HG02759 (cell line): Measurements from ENCODE around the gene PEX7.
A peak's percentile ranks its signal among the peaks of the same experiment; 100 is the strongest.
"Not testable (repeated sequence)": the region's sequence is repeated elsewhere in the genome, so short reads cannot be mapped to it uniquely, and the experiment has no call there.

Experiments
- ATAC-seq: cut with Tn5 transposase; IDR thresholded peaks from one replicate; pipeline ENCODE4 v1.9.1; 2021; ENCODE audit warnings: mild to moderate bottlenecking, moderate library complexity; ENCODE audit not compliant: unreplicated experiment

PEX7 gene

DNA sequence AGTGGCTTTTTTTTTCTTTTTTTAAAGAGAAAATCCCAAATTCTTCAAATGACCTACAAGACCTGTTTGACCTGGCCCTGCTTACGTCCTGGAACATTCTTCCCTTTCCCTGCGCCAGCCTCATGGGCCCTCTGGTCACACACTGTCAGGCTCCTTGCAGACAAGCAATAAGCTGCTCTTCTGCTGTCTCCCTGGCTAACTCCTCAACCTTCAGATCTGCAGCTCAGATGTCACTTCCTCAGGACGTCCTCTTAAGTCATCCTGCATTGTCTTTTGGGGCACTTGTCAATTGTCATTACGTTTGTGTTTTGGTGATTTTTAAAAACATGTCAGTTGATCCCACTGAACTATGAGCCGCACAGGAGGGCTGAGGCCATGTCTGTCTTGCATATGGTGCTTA, 70.8 kb downstream of the PEX7 start:
- no peak for ATAC-seq

DNA sequence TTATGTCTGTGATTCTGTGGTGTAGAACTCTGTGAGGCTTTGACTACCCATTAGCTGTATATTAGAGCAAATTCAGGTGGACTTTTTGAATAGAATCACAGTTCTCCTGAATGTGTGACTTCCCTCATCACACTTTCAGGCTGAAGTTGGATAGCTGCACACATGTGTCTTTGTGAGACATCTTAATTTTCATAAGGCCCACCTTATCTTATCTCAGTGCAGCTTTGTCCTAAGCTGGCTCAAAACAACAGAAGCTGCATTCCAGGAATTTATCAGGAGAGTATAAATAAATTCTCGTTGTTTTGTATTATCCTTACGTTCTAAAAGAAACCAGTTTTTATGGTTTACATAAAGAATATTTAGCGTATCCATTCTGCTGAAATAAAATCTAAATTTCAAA, 73.5 kb downstream of the PEX7 start:
- ATAC-seq = no peak

DNA sequence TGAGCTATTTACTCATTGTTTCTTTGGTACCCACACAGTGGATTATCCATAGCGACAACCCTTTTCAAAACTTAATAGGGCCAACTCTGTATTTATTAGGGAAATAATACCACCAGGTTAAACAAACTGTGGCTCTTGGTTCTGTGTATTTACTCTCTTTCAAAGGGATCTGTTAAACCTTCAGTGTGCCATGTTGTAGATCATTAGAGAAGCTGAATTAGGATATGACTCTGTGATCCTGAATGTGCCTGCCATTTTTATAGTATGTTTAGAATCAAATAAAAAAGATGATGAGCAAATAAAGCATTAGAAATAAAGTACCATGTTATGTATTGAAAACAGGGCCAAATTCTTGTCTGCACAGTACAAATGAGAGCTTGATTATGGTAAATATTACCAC, 74.7 kb downstream of the PEX7 start:
- ATAC-seq = no peak

DNA sequence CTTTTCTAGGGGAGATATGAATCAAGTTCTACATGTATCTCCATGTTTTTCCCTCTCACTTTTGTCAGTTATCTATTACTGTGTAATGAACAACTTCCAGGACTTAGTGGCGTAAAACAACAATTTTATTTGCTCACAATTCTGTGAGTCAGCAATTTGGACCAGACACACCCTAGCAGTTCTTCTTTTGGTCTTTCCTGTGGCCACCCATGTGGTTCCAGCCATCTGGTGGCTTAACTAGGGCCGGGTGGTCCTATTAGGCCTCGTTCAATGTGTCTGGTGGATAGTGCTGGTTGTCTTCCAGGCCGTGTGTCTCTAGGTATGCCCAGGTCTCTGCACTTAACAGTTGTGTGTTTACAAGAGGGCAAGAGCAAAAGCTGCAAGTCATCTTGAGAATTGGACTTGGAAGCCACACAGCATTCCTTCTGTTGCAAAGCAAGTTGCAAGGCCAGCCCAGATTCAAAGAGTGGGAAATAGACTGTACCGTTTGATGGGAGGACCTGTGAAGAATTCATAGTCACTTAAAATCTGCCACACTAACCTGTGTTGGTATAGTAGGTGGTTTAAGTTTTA, 78.9 kb downstream of the PEX7 start:
- no peak for ATAC-seq

DNA sequence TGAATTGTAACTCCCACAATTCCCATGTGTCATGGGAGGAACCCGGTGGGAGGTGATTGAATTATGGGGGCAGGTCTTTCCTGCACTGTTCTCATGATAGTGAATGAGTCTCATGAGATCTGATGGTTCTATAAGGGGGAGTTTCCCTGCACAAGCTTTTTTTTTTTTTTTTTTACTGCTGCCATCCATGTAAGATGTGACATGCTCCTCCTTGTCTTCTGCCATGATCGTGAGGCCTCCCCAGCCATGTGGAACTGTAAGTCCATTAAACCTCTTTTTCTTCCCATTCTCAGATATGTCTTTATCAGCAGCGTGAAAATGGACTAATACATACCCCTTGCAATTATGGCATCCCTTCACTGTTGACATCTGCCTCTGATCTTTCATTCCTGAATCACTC, 82.1 kb downstream of the PEX7 start:
- not testable (repeated sequence) for ATAC-seq

DNA sequence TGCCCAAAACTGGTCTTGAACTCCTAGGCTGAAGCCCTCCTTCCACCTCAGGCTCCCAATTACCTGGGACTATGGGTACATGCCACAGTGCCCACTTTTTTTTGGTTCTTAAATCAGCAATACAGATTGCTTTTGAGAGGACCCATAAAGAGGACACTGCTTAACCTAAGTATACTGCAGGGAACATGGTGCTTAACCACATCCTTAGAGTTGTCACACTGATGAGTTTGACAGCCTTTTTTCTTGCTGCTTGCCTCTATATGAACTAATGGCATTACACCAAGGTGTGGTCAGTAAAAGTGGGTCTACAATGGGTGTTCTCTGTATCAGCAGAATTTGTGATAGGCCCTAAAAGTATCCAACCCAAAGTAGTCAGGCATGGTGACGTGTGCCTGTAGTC, 92.6 kb downstream of the PEX7 start:
- no peak for ATAC-seq

DNA sequence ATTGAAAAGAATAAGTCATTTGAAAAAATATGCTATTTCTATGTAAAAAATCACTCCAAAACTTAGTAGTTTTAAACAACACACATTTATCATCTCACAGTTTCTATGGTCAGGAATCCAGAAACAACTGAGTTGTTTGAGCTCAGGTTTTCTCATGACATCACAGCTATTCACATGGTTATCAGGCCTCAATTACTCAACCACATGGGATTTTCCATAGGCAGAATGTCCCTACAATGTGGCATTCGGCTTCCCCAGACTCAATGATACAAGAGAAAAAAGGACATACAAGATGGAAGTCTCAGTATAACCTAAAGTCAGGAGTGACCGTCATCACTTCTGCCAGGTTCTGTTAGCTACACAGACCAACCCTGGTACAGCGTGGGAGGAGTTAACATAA, 96.3 kb downstream of the PEX7 start:
- no peak for ATAC-seq

DNA sequence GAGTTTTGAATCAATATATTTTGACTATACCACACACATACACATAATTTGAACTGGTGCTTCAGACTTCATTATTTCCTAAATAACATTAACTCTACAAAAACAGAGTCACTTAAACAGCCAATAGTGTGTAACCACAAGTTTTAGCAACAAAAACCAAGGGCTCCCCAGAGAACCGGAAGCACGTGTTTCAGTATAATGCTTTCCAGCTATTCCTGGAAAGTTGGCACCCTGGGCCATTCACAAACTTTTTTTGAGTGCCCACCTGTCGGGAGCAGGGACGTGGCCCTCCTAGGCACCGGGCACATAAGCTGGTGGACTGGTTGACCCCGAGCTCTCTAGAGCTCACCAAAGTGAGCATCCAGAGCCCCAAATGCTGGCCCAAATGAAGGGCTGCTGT, 97.8 kb downstream of the PEX7 start:
- no peak for ATAC-seq

DNA sequence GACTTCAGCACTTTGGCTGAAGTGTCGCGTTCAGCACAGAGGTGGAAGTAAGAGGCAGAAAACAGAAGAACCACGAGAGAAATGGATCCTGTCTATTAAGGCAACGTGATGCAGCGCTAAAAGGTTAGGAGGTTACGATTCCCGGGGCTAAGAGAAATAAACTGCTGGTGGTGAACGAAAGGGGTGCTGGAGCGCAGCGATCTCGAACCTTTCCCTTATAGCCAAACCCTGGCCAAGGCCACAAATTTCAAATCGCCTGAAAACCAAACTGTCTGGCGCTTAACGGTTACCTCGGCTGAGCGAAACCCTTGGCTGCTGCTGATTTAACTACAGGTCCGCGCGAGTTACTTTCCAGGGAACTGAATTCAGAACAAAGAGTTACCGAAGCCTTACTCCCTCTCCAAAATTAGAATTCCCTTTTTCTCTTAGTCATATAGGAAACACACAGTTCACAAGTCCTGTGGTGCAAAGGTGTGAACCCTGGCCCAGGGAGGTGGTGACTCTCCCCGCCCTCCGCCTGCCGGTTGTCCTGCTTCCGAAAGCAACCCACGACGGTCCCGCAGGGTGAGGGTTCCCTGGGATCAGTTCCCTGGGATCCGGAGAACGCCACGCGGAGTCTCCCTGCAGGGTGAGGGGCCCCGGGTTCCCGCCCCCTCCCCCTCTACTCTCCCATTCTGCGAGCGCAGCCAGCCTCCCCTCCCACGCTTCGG, 98.4 kb downstream of the PEX7 start:
- ATAC-seq = no peak

DNA sequence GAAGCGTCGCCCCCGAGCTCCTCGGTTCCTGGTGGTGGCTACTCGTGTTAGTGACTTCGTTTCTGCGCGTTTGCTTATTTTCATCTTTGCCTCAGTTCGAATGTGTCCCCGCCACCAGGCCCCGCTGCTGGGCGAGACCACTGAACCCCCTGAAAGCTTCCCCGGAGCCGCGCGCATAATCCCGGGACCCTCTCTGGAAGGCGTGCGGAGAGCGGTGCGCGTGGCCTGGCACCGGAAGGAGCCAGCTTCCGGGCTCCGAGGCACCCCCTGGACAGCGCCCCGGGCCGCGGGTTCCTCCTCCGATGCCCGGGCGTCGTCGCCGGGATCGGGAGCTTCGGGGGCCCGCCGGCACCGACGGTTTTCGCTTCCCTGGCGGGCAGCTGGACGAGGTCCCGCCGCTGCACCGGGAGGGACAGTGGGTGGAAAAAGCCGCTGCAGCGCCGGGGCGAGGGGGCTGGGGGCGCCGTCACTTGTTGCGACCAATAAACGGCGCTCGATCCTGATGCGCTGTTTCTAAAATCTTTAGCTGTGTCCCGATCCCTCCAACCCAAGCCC, 99.1 kb downstream of the PEX7 start:
- peak; percentile 30 for ATAC-seq

DNA sequence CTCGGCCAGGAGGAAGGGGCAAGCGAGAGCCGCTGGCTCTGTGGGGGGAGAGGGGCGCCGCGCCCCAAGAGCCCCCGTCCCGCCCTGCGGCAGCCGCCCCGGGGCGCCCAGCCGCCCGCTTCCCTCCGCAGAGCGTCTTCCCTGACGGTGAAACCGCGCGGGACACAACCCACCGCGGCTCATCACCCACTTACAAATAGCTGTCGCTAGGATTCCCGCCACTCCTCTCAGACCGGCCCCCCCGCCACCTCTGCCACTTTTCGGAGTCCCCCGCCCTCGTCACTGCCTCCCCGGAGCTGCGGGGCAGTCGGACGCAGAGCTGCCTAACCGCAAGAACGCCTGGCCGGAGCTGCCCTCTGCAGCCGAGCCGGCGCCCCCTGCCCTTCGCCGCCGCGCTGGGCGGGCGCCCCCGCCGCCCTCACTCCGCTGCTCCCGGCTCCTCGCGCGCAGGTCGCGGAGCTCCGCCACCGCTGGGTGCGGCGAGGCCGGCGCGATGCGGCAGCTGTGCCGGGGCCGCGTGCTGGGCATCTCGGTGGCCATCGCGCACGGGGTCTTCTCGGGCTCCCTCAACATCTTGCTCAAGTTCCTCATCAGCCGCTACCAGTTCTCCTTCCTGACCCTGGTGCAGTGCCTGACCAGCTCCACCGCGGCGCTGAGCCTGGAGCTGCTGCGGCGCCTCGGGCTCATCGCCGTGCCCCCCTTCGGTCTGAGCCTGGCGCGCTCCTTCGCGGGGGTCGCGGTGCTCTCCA, 99.7 kb downstream of the PEX7 start, which contains the start of gene SLC35D3:
Gene SLC35D3 (plus strand): TSS at position 366 of the 749 bp plus-strand sequence. CDS start 128 bp downstream, at position 494.
- ATAC-seq = peak; percentile 25

DNA sequence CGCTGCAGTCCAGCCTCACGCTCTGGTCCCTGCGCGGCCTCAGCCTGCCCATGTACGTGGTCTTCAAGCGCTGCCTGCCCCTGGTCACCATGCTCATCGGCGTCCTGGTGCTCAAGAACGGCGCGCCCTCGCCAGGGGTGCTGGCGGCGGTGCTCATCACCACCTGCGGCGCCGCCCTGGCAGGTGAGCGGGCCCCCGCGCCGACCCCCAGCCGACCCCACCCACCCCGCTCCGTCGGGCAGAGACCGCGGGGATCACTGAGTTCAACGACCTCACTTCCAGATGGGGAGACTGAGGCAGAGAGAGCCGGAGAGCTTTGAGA, 100.3 kb downstream of the PEX7 start:
- ATAC-seq = peak; percentile 33

DNA sequence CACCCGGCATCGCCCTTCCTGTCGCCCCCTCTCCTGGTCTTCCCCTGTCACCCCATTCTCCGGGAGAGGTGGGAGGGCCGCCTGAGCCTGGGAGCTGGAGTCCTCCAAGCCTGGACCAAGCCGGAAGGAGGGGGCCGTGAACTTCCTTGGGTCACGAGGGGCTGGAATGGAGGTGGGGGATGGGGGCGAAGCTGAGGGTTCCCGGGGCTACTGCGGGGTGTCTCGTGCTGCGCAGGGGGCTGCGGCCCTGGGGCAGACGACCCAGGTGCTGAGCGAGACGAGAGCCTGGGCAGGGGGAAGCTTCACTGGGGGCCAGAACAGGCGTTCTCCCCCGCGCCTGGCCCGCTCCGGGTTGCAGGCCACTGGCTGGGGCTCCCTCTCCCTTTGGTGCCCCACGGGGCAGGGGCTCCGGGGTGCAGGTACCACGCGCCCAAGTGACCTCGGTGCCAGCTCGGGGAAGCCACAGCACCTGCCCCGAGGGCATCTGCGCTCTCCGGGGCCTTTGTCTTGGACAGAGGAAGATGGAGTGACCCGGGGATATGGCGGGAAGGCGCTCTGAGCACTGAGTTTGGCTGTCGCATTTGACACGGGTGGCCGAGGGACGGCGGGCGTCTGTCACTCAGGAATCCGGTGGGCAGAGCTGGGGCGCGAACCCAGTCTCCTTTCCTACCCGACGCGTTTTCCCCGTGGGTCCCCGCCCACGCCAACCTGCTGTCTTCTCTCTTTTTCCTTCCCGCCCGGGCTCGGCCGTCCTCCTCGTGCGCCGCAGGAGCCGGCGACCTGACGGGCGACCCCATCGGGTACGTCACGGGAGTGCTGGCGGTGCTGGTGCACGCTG, 100.9 kb downstream of the PEX7 start:
- ATAC-seq = no peak

DNA sequence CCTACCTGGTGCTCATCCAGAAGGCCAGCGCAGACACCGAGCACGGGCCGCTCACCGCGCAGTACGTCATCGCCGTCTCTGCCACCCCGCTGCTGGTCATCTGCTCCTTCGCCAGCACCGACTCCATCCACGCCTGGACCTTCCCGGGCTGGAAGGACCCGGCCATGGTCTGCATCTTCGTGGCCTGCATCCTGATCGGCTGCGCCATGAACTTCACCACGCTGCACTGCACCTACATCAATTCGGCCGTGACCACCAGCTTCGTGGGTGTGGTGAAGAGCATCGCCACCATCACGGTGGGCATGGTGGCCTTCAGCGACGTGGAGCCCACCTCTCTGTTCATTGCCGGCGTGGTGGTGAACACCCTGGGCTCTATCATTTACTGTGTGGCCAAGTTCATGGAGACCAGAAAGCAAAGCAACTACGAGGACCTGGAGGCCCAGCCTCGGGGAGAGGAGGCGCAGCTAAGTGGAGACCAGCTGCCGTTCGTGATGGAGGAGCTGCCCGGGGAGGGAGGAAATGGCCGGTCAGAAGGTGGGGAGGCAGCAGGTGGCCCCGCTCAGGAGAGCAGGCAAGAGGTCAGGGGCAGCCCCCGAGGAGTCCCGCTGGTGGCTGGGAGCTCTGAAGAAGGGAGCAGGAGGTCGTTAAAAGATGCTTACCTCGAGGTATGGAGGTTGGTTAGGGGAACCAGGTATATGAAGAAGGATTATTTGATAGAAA, 101.7 kb downstream of the PEX7 start:
- no peak for ATAC-seq

DNA sequence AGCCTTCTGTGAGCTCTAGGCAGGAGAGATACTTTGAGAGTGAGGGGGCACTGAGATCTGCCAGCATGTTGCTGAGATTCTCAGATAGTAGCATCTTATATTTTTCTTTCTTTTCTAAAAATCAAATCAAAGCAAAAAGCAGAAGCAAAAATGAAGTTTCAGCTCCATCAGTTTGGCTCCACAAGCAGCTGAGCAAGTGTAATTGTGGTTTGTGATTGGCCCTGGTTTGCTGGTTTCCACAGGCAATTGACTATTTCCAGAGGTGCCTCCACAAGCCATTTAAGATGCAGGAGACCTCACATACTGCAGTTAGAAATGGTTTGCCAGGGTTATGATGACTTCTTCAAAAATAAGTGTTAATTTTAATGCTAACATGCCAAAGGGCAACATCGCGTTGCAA, 104.0 kb downstream of the PEX7 start:
- no peak for ATAC-seq

DNA sequence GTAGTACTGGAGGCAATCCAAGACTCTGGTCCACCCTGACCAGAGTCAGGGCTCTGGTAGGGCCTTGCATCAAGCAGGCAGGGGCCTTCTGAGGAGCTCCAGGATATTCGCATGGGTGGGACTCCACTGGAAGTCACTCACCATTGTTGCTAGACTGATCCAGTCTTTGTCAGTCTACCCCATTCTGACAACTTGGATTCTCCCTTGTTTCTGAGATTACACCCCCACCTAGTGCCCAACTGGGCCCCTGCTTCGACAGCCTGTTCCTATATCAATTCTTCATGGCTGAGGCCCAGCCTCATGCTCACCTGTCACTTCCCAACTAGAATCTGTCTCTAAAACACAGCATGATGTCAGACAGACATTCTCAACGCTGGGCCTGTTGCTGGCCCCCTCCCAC, 104.9 kb downstream of the PEX7 start:
- ATAC-seq = no peak

DNA sequence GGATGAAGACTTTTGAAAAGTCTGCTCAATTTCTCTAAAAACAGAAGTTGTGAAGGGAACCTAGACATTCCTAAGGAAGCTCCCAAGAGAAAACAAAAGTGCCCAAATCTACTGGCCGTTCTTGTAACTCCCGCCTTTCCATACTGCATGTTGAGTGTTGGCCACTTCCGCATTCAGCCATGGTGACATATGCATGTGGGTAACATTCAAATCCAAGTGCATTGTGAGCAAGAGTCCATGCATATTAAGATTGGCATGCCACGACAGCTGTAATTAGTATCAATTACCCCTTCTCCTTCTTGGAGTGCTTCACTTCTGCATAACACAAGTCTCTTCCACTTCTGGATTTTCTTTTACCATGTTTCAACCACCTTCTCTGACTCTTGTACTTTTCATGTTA, 108.1 kb downstream of the PEX7 start:
- no peak for ATAC-seq

DNA sequence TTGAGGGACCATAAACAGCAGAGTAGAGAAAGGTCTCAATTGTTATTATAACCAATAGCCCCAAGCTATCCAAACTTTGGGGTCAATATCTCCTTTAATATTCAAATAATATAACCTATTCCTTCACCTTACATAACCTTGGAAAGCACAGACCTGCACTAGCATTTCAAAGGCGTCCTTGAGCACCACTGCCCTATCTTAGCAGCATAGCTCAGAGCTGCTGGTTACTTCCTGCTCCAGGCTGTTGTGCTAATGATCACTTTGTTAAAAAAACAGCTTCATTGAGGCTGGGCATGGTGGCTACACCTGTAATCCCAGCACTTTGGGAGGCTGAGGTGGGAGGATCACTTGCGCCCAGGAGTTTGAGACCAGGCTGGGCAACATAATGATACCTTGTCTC, 110.2 kb downstream of the PEX7 start:
- ATAC-seq = no peak

DNA sequence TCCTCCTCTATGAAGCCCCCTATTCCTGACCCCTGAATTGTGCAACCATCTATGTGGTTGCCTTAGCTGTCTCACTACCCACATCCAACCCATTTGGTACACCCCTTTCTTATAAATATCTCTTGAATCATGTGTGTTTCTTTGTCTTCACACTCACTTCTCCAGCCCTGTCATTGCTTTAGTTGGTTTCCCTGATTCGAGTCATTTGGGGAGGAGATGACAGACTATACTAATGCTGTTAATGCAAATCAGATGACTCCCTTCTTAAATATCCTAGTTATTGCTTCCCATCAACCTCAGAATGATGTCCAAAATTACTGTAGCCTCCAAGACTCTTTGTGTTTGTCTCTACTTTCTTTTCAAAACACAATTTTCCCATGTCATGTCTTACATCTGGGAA, 122.7 kb downstream of the PEX7 start:
- ATAC-seq = no peak

DNA sequence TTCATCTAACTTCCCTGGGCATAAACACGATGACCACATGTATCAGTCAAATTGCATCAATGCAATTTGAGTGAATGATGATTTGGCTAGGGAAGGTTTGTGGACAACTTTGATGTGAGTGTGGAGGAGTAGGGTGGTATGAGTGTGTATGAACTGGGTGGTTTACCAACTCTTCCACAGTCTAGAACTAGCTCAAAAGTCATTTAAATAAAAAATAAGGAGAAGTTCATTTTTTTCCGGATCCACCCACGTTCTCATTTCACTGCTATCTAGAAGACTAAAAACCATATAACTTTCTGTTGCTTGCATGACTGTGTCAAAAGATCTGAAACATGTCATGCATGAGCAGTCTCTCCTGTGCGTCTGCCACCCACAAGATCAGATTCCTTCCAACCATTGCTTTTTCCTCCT, 123.3 kb downstream of the PEX7 start:
- no peak for ATAC-seq
